Fibroblast of skin of left quadriceps (primary cell): ENCODE measurements around the gene C20orf144.
"Not testable (repeated sequence)": the region's sequence is repeated elsewhere in the genome, so short reads cannot be mapped to it uniquely, and the experiment has no call there.

Experiments
- DNase-seq, 2 experiments: peaks; one replicate each; pipeline ENCODE4 v3.0.0-alpha.2; 2013; ENCODE audit warnings: low read depth in 2 of 2

C20orf144 gene

DNA sequence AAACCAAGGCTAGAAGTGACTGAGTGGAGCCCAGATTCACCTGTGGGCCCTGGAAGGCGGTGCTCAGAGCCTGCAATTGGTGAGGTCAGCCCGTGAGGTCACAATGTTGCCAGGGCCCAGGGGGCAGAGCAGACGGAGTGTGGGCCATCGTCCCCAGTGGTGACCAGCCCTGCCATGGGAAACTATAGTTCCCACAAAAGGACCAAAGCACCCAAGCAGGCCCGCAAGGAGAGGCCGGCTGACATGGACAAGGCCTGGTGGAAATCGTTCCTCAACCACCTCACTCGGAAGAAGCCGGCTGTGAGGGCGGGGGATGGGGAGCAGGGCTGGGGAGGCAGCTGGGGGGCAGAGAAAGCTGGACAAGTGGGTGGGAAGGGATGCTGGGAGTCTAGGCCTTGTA is at the start of gene C20orf144:
Gene C20orf144 (plus strand): TSS at position 156 of the 400 bp plus-strand sequence. CDS start 19 bp downstream, at position 175.
- DNase-seq = no peak

DNA sequence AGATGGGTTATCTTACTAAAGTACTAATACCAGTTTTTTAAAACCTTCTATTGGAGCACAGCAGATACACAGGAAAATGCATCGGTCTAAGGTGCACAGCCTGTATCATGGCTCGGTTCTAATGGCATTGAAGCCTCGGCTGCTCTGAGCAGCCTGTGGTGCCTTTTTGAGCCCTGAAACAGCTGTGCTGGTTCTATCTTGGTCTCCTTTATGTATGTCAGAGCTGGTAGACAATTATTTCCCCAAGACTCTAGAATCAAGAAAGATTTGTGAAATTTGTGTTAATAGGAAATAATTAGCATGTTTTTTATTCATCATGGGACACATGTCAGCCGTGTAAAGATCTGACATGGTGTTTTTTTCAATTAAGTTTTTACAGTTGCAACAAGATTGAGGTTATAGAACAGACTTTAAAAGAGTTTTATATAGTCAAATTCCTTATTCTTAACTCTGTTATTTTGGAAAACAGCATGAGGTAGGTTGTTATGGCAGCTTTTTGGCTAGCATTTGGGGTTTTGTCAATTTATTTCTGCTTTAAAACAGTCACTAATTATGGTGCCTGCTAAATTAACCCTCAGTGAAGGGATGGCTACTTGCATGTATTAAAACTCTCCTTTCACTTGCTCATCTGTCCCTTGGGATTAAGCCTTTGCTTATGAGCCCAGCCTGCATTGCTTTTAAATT is 40.3 kb upstream of the C20orf144 start:
- no peak for DNase-seq

DNA sequence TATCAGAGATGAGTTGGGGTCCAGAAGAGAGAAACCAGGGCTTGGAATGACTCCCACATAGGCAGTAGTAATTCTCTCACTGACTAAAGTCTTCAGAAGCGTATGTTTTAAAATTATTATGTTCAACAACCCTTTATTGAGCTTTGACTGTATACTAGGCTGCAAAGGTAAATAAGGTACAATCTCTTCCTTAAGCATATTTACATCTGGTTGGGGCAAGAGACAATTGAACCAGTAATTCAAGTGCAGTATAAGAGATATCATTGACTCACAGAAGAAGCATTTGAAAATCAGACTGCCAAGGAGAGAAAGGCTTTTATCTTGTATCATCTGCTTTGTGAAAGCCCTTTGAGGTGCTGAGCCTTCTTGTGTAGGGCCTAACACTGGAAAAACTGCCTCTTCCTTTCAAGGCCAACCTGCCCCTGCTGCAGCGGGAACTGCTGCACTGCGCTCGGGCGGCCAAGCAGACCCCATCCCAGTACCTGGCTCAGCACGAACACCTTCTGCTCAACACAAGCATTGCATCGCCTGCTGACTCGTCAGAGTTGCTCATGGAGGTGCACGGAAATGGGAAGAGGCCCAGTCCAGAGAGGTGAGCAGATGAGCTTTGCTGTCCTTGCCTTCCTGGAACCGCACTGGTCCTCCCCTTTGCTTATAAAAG is 39.3 kb upstream of the C20orf144 start:
- DNase-seq = no peak

DNA sequence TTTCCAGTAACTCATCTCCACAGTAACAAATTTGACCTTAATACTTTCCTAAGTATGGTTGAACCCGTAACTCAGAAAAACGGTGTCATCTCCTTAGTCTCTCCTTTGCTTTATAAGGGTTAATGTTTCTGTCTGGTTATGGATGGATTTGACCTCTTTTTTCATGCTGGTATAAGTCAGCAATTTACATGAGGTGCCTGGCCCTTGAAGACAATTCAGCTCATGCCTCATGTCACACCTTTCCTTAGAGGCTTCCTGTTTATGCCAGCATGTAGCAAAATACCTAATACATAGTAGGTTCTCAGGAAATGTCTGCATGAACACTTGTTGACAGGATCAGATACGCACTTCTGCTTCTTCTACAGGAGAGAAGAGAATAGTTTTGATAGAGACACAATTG is 37.7 kb upstream of the C20orf144 start:
- DNase-seq = no peak

DNA sequence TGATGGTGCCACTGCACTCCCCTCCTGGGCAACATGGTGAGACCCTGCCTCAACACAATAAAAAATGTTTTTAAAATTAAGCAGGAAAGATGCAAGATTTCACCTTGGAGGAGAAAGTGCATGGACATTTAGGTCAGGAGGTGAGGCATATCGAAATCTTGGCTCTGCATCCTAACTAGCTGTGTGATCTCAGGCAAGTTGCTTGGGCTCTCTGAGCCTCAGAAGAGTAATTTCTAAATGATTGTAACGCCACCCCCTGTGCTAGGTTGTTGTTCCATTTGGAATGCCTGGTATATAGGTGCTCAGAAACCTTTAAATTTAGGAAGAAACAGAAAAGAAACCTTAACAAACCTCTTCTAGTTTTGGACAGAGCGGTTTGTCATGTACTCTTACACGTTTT is 35.9 kb upstream of the C20orf144 start:
- DNase-seq = no peak

DNA sequence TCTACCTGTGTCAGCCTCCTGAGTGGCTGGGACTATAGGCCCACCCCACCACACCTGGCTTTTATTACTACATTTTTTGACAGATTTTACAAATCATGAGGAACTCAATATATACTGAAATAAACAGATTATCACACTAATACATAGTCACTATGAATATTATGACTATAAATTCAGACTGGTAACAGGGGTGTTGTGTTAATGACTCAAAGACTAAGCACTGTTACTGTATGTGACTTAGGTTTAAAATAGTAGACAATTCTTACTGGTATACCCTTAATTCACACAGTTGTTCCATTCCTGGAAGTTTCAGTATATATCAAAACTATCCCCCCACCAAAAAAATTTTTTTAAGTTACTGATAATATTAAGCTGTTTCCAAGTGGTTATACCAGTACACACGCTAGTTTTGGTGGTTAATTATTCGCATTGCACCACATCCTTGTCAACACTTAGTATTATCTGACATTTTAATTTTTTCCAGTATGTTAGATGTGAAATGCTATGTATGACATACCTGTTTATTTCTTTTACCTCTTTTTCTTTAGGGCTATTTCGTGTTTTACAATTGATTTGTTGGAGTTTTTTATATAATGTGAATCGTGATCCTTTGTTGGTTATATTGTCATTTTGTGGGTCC is 34.4 kb upstream of the C20orf144 start:
- DNase-seq = no peak

DNA sequence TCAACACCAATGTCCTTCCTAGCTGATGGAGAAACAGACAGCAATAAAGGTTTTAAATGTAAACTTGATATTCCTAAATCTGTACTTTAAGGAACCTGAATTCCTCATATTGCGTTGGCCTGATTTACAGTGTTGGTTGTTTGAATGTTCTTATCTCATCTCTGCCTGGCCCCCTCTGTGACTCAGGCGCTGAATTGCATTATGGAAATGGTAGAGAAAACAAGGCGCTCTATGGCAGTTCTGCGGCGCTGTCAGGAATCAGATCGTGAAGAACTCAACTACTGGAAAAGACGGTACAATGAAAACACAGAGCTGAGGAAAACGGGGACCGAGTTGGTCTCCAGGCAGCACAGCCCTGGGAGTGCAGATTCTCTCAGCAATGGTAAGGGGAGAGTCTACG is 32.6 kb upstream of the C20orf144 start:
- no peak for DNase-seq

DNA sequence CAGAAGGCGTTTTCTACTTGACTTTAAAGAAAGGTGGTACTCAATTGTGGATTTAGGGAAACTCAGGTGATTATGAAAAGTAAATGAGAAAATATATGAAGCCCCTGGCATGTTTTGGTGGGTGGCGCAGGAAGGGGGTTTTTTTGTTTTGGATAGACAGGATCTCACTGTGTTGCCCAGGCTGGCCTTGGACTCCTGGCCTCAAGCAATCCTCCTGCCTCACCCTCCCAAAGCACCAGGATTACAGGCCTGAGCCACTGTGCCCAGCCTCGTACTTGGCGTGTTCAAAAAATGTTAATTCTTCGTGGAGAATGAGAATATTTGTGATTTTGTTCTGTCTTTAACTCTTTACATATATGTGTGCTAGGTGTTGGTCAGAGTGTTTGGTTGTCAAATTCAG is 32.1 kb upstream of the C20orf144 start:
- DNase-seq = no peak

DNA sequence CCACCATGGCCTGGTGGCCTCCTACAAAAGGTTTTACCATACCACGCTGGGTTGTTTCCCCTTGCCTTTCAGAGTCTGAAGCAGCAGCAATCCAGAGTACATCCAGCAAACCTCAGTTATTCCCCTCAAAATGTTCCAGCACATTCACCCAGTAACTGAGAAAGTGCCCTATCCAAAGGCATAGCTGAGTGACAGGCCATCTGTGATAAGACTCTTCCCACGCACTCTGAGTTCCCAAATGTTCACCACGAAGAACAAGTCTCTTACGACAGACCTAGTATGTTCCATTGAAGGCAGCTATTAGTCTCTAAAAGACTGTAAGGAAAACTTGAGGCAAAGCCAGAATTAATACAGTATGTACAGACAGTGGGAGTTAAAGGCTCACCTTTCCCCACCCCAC is 31.6 kb upstream of the C20orf144 start:
- no peak for DNase-seq

DNA sequence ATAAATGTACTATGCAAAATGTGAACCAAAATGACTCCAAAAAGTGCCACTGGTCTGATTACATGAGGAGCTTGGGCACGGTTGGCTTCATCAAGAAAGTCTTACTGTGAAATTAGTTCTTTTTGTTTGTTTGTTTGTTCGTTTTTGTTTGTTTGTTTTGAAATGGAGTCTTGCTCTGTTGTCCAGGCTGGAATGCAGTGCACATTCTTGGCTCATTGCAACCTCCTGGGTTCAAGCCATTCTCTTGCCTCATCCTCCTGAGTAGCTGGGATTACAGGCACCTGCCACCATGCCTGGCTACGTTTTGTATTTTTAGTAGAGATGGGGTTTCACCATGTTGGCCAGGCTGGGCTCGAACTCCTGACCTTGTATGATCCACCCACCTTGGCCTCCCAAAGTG is 30.2 kb upstream of the C20orf144 start:
- not testable (repeated sequence) for DNase-seq

DNA sequence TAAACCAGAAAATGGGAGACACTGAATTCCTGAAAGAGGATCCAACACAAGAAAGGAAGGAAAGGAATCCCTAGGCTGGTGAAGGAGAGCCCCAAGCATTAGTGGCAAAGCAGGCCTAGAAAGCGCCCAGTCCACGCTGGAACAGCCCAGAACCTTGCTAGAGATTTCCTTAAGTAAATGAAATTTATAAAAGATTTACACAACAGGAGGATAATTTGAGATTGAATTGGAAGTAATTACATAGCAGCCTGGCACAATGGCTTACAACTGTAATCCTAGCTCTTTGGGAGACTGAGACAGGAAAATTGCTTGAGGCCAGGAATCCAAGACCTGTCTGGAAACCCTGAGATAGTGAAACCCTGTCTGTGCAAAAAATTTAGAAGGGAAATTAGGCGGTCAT is 26.8 kb upstream of the C20orf144 start:
- no peak for DNase-seq

DNA sequence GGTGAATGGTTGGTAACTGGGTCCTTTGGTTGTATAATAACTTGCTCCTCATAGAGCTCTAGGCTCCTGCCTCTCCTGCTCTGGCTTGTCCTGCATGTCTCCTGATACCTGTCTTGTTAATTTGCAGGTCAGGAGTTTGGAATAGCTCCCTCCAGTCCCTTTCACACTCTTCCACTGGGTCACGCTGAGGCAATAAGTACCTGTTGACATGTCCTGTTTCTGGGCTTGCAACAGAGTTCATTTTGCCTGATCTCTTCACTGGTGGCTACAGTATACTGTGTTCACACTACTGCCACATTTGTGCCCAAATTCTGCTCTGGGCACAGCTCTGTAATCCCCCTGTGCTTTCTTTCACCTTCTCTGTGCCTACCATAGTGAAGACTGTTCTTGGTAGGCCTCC is 25.4 kb upstream of the C20orf144 start:
- DNase-seq = no peak

DNA sequence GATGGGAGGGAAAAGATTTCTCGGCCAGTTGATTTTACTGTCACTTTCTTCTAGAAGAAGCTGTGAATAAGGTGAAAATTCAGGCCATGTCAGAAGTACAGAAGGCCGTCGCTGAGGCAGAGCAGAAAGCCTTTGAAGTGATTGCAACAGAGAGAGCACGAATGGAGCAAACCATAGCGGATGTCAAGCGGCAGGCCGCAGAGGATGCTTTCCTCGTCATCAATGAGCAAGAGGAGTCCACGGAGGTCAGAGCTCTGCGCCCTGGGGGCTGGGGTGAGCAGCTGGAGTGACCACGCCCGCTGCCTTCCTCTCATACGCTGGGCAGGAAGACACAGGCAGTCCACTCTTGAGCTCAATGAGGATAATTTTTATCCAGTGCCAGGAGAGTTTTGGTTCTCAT is 21.8 kb upstream of the C20orf144 start:
- DNase-seq = no peak

DNA sequence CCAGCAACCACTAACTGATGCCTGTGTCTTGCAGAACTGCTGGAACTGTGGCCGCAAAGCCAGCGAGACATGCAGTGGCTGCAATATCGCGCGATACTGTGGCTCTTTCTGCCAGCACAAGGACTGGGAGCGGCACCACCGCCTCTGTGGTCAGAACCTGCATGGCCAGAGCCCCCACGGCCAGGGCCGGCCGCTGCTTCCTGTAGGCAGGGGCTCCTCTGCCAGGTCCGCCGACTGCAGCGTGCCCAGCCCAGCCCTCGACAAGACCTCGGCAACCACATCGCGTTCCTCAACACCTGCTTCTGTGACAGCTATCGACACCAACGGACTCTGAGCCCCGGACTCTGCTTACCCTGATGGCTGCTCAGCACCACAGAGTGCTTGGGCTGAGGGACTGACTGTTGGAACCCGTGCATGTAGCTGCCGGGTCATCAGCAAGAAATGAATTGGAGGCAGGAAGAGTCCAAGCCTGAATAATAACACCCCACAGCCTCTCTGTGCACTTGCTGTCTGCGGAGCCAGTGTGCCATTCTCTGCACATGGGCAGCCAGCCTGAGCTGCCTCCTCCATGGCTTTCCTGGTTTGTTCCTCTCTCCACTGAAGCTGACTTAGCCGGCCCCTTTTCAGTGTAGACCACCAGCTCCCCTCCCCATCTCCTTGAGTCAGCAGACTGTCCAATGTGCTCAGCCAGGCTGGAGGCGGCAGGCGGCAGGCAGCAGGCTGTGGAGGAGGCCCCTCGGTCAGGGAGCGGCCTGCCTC is 17.6 kb upstream of the C20orf144 start:
- no peak for DNase-seq

DNA sequence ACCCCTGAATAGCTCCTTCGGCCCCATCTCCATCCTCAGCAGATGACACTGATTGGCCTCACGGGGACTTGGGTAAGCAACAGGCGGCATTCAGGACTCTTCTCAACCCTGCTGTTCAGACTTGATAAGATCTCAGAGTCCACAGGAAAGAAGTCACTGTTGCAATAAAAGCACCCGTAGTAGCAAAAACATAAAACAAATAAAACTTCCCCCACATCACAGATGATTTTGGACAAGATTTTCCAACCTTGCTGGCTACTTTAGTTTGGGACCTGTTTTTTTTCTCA is 17.1 kb upstream of the C20orf144 start:
- DNase-seq = no peak

DNA sequence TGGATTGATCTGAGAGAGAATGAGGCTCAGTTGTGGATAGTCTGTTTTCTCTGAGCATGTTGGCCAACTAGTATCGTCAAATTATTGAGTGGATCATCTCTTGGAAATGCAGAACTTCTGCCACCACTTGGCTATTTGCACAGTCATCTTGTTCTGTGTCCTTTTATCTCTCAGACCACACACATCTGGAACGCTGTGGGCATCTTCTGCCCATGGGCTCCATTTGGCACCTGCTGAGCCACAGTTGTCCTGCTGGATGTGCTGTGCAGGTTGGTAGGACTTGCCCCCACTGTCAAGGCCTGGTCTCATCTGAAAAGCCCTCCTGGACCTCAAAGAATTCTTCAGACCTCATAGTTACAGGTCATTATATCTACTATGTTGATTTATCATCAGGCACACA is 16.7 kb upstream of the C20orf144 start:
- no peak for DNase-seq

DNA sequence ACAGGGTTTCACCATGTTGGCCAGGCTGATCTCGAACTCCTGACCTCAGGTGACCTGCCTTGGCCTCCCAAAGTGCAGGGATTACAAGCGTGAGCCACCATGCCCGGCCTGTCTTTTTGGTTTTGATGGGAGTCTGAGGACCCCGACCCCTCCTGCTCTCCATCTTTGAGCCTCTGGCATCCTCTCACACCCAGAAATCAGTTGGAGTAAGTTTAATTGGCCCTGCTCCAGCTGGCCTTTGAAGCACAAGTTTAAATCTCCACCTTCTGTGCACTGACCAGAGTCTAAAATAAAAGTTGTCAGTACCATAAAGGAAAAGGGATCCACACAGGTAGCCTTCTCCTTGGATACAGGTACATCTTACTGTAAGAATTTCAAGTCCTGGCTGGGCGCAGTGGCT is 15.9 kb upstream of the C20orf144 start:
- DNase-seq = no peak

DNA sequence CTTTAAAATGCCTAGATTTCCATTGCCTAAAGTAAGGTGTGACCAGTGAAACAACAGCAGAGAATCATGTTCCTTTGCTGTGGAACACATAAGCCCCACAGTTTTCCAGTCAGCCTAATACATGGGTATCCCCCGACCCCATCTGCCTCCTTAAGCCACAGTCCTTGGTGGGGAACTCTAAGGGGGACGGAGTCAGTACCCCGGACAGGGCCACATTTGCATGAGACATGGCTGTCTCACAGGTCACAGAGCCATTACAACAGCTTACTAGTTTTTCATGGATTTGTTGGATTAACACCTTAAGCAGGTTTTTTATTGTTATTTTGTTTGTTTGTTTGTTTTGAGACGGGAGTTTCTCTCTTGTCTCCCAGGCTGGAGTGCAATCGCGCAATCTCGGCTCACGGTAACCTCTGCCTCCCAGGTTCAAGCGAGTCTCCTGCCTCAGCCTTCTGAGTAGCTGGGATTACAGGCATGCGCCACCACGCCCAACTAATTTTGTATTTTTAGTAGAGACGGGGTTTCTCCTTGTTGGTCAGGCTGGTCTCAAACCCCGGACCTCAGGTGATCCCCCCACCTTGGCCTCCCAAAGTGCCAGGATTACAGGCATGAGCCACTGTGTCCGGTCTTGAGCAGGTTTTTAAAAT is 15.0 kb upstream of the C20orf144 start:
- not testable (repeated sequence) for DNase-seq

DNA sequence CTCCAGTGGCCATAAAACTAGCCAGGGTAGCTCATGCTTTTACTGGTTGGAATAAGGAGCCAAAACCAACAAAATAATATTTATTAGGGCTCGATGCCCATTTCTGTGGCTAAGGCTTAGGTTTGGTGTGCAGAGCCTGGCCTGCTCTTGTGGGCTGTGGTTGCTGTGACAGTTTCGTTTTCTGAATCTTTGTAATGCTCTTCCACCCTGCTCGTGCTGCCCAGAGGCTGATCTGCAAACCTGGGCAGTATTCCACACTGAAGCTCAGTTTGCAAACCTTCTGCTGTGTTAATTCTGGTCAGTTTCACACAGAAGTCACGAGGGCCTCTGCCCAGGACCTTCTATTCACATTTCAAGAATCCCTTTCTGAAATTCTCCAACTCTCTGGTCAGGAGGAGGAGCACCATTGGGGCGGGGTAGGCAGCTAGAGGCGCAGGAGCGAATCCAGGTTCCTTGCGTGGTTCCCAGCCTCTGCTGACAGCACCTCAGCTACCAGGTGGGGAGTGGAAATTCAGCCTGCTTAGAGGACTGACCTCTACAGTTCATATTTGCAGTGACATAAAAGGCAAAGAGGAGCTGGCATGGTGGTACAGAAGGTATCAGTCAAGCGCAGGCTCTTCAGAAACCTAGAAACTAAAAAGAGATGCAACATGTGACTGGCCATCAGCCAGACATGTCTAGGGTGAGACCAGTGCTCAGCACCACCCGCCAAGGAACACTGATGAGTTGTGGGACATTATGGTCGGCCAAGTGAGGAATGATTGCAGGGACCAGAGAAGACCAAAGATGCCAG is 14.3 kb upstream of the C20orf144 start:
- no peak for DNase-seq

DNA sequence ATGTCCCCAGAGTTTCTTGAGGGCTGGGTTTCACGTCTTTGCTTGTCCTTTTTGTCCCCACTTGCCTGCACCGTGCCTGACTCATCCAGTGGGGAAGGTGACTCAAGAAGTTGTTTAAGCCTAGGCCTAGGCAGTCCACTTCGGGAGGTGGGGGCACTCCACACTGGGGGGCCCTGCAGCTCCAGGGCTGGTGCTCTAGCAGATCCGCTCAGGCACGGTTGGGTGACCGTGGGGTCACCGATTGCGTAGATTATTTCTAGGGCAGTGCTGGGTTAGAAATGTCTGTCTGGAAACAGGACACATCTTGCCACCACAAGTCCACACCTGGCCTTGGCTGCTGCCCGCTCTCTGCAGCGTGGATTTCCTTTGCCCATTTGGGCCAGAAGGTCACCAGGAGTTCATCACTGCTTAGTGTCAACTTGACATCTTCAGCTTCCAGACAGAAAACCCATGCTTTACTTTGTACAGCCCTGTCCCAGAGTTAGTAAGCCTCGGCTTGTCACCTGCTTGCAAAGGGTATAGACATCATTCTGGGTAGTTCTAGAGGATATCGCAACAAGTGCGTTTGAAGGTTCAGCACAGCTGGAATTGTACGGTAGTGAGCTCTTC is 13.6 kb upstream of the C20orf144 start:
- DNase-seq = no peak

DNA sequence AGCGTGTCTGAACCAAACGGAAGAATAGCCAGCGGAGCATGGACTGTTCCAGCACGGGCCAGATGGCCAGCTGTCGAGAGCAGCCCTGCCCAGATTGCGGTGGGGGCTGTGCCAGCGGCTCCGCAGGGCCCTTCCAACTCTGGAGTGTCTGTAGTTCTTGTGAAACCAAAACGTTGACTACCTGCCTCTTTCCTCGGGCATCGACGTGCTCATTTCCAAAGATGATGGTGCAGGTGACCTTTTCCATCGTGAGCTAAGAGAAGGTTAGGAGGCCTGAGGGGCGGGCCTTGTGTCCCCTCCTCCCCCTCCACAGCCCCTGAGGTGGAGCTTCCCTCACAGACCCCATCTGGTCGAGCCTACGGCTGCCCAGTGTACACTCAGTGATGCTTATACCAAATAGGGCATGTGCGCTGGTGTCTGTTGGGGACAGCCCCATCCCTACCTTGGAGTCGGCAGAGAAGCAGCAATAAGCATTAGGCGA is 12.9 kb upstream of the C20orf144 start:
- no peak for DNase-seq
